Right lobe of liver (tissue), 4 donors: ENCODE data around the gene ULK4.

Experiments
- POLR2A ChIP-seq: fragments of 450-650 bp; IDR thresholded peaks from one replicate; pipeline ENCODE4 v1.6.1; 2017; ENCODE audit warnings: antibody characterized with exemption, mild to moderate bottlenecking
- TF ChIP-seq, protein P1 (sequence below), 4 donors: fragments of 200-600 bp in 3 of 4; fragments of 450-650 bp in 1 of 4; IDR thresholded peaks; one replicate each; pipeline versions ENCODE4 v1.5.1 to v1.8.0; 2016 to 2022; ENCODE audit warnings: antibody characterized with exemption in 4 of 4, mild to moderate bottlenecking in 2 of 4
- donor health status: DM: no; HTN: no; CAD: no.
- donor health status: DM: no; HTN: no; CAD: no.
- donor health status: DM: no; HTN: yes; CAD: no.

GRCh38 chr3:41943311-41943843 lies 18.5 kb downstream of the ULK4 start:
- TF ChIP-seq, protein P1, sequence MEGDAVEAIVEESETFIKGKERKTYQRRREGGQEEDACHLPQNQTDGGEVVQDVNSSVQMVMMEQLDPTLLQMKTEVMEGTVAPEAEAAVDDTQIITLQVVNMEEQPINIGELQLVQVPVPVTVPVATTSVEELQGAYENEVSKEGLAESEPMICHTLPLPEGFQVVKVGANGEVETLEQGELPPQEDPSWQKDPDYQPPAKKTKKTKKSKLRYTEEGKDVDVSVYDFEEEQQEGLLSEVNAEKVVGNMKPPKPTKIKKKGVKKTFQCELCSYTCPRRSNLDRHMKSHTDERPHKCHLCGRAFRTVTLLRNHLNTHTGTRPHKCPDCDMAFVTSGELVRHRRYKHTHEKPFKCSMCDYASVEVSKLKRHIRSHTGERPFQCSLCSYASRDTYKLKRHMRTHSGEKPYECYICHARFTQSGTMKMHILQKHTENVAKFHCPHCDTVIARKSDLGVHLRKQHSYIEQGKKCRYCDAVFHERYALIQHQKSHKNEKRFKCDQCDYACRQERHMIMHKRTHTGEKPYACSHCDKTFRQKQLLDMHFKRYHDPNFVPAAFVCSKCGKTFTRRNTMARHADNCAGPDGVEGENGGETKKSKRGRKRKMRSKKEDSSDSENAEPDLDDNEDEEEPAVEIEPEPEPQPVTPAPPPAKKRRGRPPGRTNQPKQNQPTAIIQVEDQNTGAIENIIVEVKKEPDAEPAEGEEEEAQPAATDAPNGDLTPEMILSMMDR (IDR thresholded peaks at IDR 0.05): no peak
- no peak for TF ChIP-seq POLR2A
